Neural cell (in vitro differentiated cells): ENCODE results near the gene ADORA2B.

Experiments
- TAF1 ChIP-seq: IDR thresholded peaks from 2 replicates; pipeline ENCODE4 v1.6.1; 2012; ENCODE audit warnings: low read depth
- TF ChIP-seq, protein P1 (sequence below): fragments of 450-650 bp; IDR thresholded peaks from 2 replicates; pipeline ENCODE4 v1.5.1; 2014; ENCODE audit warnings: antibody characterized with exemption, mild to moderate bottlenecking, moderate library complexity; ENCODE audit not compliant: poor library complexity, severe bottlenecking

DNA sequence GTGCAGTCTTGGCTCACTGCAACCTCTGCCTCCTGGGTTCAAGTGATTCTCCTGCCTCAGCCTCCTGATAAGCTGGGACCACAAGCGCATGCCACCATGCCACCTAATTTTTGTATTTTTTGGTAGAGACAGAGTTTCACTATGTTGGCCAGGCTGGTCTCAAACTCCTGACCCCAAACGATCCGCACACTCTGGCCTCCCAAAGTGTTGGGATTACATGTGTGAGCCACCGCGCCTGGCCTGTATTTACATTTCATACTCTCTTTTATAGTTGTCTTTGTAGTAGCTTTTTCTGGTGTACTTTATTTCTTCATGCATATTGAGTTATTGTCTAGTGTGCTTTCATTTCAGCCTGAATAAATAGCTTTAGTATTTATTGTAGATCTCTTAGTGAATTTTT lies 10.1 kb upstream of the ADORA2B start:
- TF ChIP-seq TAF1, result no peak
- TF ChIP-seq, protein P1, sequence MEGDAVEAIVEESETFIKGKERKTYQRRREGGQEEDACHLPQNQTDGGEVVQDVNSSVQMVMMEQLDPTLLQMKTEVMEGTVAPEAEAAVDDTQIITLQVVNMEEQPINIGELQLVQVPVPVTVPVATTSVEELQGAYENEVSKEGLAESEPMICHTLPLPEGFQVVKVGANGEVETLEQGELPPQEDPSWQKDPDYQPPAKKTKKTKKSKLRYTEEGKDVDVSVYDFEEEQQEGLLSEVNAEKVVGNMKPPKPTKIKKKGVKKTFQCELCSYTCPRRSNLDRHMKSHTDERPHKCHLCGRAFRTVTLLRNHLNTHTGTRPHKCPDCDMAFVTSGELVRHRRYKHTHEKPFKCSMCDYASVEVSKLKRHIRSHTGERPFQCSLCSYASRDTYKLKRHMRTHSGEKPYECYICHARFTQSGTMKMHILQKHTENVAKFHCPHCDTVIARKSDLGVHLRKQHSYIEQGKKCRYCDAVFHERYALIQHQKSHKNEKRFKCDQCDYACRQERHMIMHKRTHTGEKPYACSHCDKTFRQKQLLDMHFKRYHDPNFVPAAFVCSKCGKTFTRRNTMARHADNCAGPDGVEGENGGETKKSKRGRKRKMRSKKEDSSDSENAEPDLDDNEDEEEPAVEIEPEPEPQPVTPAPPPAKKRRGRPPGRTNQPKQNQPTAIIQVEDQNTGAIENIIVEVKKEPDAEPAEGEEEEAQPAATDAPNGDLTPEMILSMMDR, result no peak
